B cell (primary cell): ENCODE results near the gene CYP27B1. TPM values are rescaled to one million over a fixed set of nuclear protein-coding genes. Genes with fewer than 3 reads are reported as not detected.

Experiments
- ATAC-seq: fragments of 200-7000 bp; cut with Tn5 transposase; one replicate; pipeline ENCODE4 v1.10.0; 2021; ENCODE audit warnings: low read depth, mild to moderate bottlenecking, moderate number of reproducible peaks, moderate library complexity
- CTCF ChIA-PET: fragments of 350-600 bp; sonication (Branson Sonifier 250); formaldehyde crosslinking; loops from one replicate; lab custom pipeline; 2021; ENCODE audit warnings: antibody characterized with exemption, inconsistent platforms; lab: Charles Lee
- POLR2A ChIA-PET: fragments of 350-600 bp; sonication (Branson Sonifier 250); formaldehyde crosslinking; loops from one replicate; lab custom pipeline; 2021; ENCODE audit warnings: antibody characterized with exemption; lab: Charles Lee
- DNase-seq: peaks from one replicate; pipeline ENCODE4 v3.0.0; 2013
- H2AFZ ChIP-seq: 2 replicates; pipeline ENCODE4 v1.6.1; 2012; ENCODE audit warnings: mild to moderate bottlenecking, low read depth, low read length; ENCODE audit not compliant: insufficient read depth, poor library complexity, severe bottlenecking
- H3K27ac ChIP-seq, 2 donors: 1 replicate in 1 of 2; 2 replicates in 1 of 2; pipeline ENCODE4 v1.5.1; 2012 to 2013; ENCODE audit warnings: low read length in 2 of 2, mild to moderate bottlenecking in 2 of 2, moderate library complexity in 1 of 2
- H3K27me3 ChIP-seq, 4 experiments: fragments of 200-600 bp in 1 of 4; sonication (generic) in 1 of 4; replicated peaks in 1 of 4; 1 replicate in 2 of 4; 2 replicates in 2 of 4; pipeline versions ENCODE4 v1.6.1 to v1.7.0; 2013 to 2016; ENCODE audit warnings: low read length in 3 of 4, mild to moderate bottlenecking in 2 of 4, mixed read lengths in 1 of 4, moderate library complexity in 1 of 4; ENCODE audit not compliant: insufficient read depth in 4 of 4, control insufficient read depth in 3 of 4; ENCODE audit errors: control extremely low read depth in 1 of 4
- H3K36me3 ChIP-seq, 2 experiments: replicated peaks in 1 of 2; 1 replicate in 1 of 2; 2 replicates in 1 of 2; pipeline versions ENCODE4 v1.6.1 to v1.7.1; 2013; ENCODE audit warnings: low read length in 1 of 2; ENCODE audit not compliant: insufficient read depth in 2 of 2, control insufficient read depth in 1 of 2; ENCODE audit errors: control extremely low read depth in 1 of 2, extremely low read depth in 1 of 2
- H3K4me1 ChIP-seq, 2 donors: fragments of 200-600 bp in 1 of 2; sonication (generic) in 1 of 2; 1 replicate in 1 of 2; 2 replicates in 1 of 2; pipeline versions ENCODE4 v1.5.1 to v1.6.1; 2013 to 2017; ENCODE audit warnings: low read length in 2 of 2; ENCODE audit not compliant: control insufficient read depth in 2 of 2, insufficient read depth in 2 of 2
- H3K4me2 ChIP-seq: replicated peaks from 2 replicates; pipeline ENCODE3; 2012; ENCODE audit warnings: mild to moderate bottlenecking, low read depth, low read length; ENCODE audit not compliant: poor library complexity, severe bottlenecking
- H3K4me3 ChIP-seq, 5 experiments: fragments of 200-600 bp in 1 of 5; sonication (generic) in 1 of 5; 1 replicate in 3 of 5; 2 replicates in 2 of 5; pipeline versions ENCODE4 v1.5.1 to v1.7.0; 2011 to 2016; ENCODE audit warnings: low read length in 4 of 5, mild to moderate bottlenecking in 4 of 5, low read depth in 2 of 5, control low read depth in 1 of 5, moderate library complexity in 1 of 5; ENCODE audit not compliant: insufficient read depth in 1 of 5; ENCODE audit errors: control extremely low read depth in 1 of 5, extremely low read depth in 1 of 5
- H3K79me2 ChIP-seq: fragments of 200-600 bp; sonication (generic); one replicate; pipeline ENCODE4 v1.6.0; 2016; ENCODE audit warnings: low read length; ENCODE audit not compliant: control insufficient read depth, insufficient read depth
- H3K9ac ChIP-seq: fragments of 200-600 bp; sonication (generic); 2 replicates; pipeline ENCODE4 v1.6.1; 2017; ENCODE audit warnings: mild to moderate bottlenecking, low read length, moderate library complexity
- H3K9me3 ChIP-seq, 3 donors: one replicate each; pipeline versions ENCODE4 v1.6.1 to v1.7.1; 2013; ENCODE audit warnings: low read length in 2 of 3; ENCODE audit not compliant: control insufficient read depth in 2 of 3, insufficient read depth in 1 of 3; ENCODE audit errors: control extremely low read depth in 1 of 3
- H4K20me1 ChIP-seq: 2 replicates; pipeline ENCODE4 v1.6.0; 2012; ENCODE audit warnings: mild to moderate bottlenecking, low read length; ENCODE audit not compliant: insufficient read depth, control insufficient read depth, poor library complexity, severe bottlenecking
- H3K27ac Mint-ChIP-seq: one replicate; pipeline ENCODE4 v1.8.0; 2021; ENCODE audit warnings: mixed read lengths
- H3K27me3 Mint-ChIP-seq: one replicate; pipeline ENCODE4 v1.8.0; 2021; ENCODE audit warnings: mixed read lengths
- H3K4me1 Mint-ChIP-seq: one replicate; pipeline ENCODE4 v1.8.0; 2021; ENCODE audit warnings: mixed read lengths
- H3K4me3 Mint-ChIP-seq: one replicate; pipeline ENCODE4 v1.8.0; 2021; ENCODE audit warnings: mixed read lengths
- H3K9me3 Mint-ChIP-seq: one replicate; pipeline ENCODE4 v1.8.0; 2022; ENCODE audit warnings: mixed read lengths; ENCODE audit not compliant: insufficient read depth
- CTCF ChIP-seq: fragments of 200-600 bp; IDR thresholded peaks from one replicate; pipeline ENCODE4 v1.8.0; 2022; ENCODE audit warnings: antibody characterized with exemption, mild to moderate bottlenecking
- EZH2 ChIP-seq: IDR thresholded peaks from 2 replicates; pipeline ENCODE4 v1.6.1; 2012; ENCODE audit warnings: borderline replicate concordance, low read depth, mild to moderate bottlenecking, moderate library complexity, low read length; ENCODE audit not compliant: insufficient read depth, poor library complexity, severe bottlenecking
- WGBS: methylation state at CpG from one replicate; pipeline ENCODE4 v1.1.5; 2013; ENCODE audit warnings: missing lambda C conversion rate; ENCODE audit not compliant: insufficient coverage; 5-methylcytosine and 5-hydroxymethylcytosine counted together
- intact Hi-C: fragments of 100-400 bp; cut with micrococcal nuclease; formaldehyde crosslinking; loops from one replicate; pipeline ENCODE4 v1.10.0; 2022
- polyA plus RNA-seq: library from polyadenylated mRNA; depleted of rRNA; stranded (reverse); fragments of >200 nt; gene quantifications from 2 replicates; pipeline ENCODE4 v1.2.3, GENCODE V29; 2012
- total RNA-seq, 2 donors: library from RNA; stranded (reverse); fragments of 120-200 nt in 1 of 2; gene quantifications; 1 replicate in 1 of 2; 2 replicates in 1 of 2; pipeline versions ENCODE4 v1.2.3 to v1.2.4, GENCODE V29; 2013 to 2022

The CYP27B1 gene
- total and polyA plus RNA-seq, 2 donors (not counting 1 experiment from before 2014, with no cell fraction given) = 0.66 to 0.79 TPM

GRCh38 chr12:57777367-57777766 is 10.5 kb upstream of the CYP27B1 start:
- no peak overlapping the region for H2AFZ ChIP-seq
- DNase-seq (no peak), ATAC-seq (no peak)
- H3K4me2 ChIP-seq = no peak overlapping the region
- Mint-ChIP-seq H3K27me3 (no peaks in the 10 kb centered on the region), H3K4me3 (no peak overlapping the region), H3K27ac (no peak overlapping the region), H3K4me1 (peaks cover 5% of the 10 kb centered on the region), H3K9me3 (no peaks in the 10 kb centered on the region)
- H3K27ac ChIP-seq = no peak overlapping the region
- POLR2A ChIA-PET = no interaction called here
- H4K20me1 ChIP-seq = no peaks in the 10 kb centered on the region
- H3K36me3 ChIP-seq = no peaks in the 10 kb centered on the region
- intact Hi-C loops = no loop called here
- no peak overlapping the region for H3K9ac ChIP-seq
- no peaks in the 10 kb centered on the region for H3K79me2 ChIP-seq
- H3K9me3 ChIP-seq = no peaks in the 10 kb centered on the region
- TF ChIP-seq EZH2 (no peak), CTCF (no peak)
- H3K4me1 ChIP-seq = peaks cover 7 to 11% of the 10 kb centered on the region in 2 donors
- 97% methylated on average over 4 of the region's 7 CpGs for WGBS
- H3K27me3 ChIP-seq = no peaks in the 10 kb centered on the region
- CTCF ChIA-PET = interaction anchor here (1.0 kb wide), 1 partner anchor 21 kb away, joined by 3 read pairs; no protein-coding TSS in a partner anchor
- H3K4me3 ChIP-seq = no peak overlapping the region

GRCh38 chr12:57776247-57776587 is 9.3 kb upstream of the CYP27B1 start:
- Histone ChIP-seq H2AFZ (no peak overlapping the region), H3K4me1 (peaks cover 7 to 17% of the 10 kb centered on the region in 2 donors), H3K9ac (no peak overlapping the region), H3K79me2 (no peaks in the 10 kb centered on the region), H3K4me2 (no peak overlapping the region), H4K20me1 (no peaks in the 10 kb centered on the region), H3K27me3 (no peaks in the 10 kb centered on the region), H3K36me3 (no peaks in the 10 kb centered on the region), H3K27ac (no peak overlapping the region), H3K4me3 (no peak overlapping the region), H3K9me3 (no peaks in the 10 kb centered on the region)
- TF ChIP-seq CTCF (no peak), EZH2 (no peak)
- H3K4me3 Mint-ChIP-seq = no peak overlapping the region
- H3K27me3 Mint-ChIP-seq = no peaks in the 10 kb centered on the region
- POLR2A ChIA-PET = no interaction called here
- no peak for DNase-seq
- CTCF ChIA-PET = interaction anchor here (3.1 kb wide), 1 partner anchor 20 kb away, joined by 11 read pairs; no protein-coding TSS in a partner anchor
- 89% methylated on average over 2 of the region's 2 CpGs for WGBS
- peaks cover 10% of the 10 kb centered on the region for H3K4me1 Mint-ChIP-seq
- intact Hi-C loops = no loop called here
- H3K9me3 Mint-ChIP-seq = no peaks in the 10 kb centered on the region
- no peak for ATAC-seq
- no peak overlapping the region for H3K27ac Mint-ChIP-seq
